HG02642 (cell line): ENCODE measurements around the gene PRR13.
"Not testable (repeated sequence)": the region's sequence is repeated elsewhere in the genome, so short reads cannot be mapped to it uniquely, and the experiment has no call there.

Source experiments
- ATAC-seq: cut with Tn5 transposase; IDR thresholded peaks from one replicate; pipeline ENCODE4 v1.9.1; 2021; ENCODE audit warnings: mild to moderate bottlenecking; ENCODE audit not compliant: unreplicated experiment, poor library complexity

Gene PRR13

DNA sequence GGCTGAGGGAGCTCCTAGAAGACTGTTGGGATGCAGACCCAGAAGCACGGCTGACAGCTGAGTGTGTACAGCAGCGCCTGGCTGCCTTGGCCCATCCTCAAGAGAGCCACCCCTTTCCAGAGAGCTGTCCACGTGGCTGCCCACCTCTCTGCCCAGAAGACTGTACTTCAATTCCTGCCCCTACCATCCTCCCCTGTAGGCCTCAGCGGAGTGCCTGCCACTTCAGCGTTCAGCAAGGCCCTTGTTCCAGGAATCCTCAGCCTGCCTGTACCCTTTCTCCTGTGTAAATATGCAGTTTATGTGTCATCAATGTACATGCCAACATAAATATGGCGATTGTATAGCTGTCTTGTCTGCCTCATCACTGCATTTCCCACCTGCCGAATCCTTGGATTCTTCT lies 10.3 kb upstream of the PRR13 start:
- no peak for ATAC-seq

GRCh38 chr12:53435326-53435725 lies 6.2 kb upstream of the PRR13 start:
- ATAC-seq = not testable (repeated sequence)

GRCh38 chr12:53439582-53439981 lies 2.0 kb upstream of the PRR13 start:
- not testable (repeated sequence) for ATAC-seq

DNA sequence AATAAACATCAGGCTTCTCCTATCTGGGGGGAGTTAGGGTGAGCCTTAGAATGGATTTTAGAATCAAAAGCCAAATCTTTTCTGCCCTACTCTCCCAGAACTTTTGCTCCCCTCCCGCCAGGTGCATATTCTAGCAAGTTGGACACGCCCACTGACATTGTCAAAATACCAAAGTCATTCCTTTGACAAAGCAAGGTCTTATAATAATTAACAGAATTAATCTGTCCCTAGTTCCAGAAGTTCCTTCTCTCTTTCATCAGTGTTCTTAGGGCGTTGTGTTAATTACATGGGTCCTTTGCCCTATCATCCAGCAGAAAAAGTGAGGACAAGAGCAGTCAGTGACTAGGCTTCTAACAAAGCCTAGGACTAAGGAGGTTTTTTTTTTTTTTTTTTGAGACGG lies 2.4 kb downstream of the PRR13 start:
- no peak for ATAC-seq

DNA sequence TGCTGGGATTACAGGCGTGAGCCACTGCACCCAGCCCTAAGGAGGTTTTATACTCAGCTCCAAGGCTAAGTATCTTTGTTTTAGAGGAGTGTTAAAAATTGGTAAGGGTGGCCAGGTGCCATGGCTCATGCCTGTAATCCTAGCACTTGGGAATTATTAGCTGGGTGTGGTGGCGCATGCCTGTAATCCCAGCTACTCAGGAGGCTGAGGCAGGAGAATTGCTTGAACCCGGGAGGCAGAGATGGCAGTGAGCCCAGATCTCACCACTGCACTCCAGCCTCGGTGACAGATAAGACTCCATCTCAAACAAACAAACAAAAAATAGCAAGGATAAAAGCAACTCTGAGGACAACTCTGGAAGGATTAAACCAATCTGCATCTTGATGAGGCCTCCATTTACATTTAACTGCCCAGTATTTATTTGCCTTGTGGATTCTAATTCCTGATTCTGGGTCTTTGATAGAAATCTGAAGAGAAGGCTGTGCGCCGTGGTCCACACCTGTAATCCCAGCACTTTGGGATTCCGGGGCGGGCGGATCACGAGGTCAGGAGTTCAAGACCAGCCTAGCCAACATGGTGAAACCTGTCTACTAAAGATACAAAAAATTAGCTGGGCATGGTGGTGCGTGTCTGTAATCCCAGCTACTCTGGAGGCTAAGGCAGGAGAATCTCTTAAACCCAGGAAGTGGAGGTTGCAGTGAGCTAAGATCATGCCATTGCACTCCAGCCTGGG lies 3.2 kb downstream of the PRR13 start:
- ATAC-seq = not testable (repeated sequence)

GRCh38 chr12:53450936-53451335 lies 9.4 kb downstream of the PRR13 start:
- no peak for ATAC-seq

DNA sequence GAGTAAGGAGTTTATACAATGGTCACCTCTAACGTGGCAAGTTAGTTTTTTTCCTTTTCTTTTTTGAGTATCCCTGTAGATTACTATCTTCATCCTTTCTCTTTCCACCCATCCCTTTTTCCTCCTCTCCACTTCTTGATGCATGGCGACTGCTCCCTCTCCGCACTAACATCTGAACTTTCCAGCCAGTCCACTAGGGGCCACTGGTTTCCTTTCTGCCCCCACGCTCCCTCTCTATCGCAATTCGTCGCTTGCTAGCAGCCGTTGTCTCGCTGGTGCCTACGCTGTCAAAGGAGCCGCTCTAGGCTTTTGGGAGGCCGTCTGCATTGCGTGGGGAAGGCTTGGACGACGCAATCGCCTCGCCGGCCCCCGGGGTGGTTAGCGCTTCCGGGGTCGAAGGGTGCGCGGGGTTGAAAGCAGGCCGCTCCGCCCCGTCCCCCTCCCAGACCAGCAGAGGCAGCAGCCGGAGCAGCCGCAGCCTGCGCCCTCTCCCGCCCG lies 10.2 kb downstream of the PRR13 start, which contains the start of gene PCBP2:
PCBP2 (plus strand) TSS at position 442 of the 498 bp plus-strand sequence. CDS start 2,699 bp downstream, outside the sequence.
- ATAC-seq = peak; percentile 94

- peak; percentile 34 for ATAC-seq
Observed at GRCh38 chr12:53452159-53453077, 10.9 kb downstream of the PRR13 start.

- no peak for ATAC-seq
Observed at GRCh38 chr12:53453953-53454640, 12.6 kb downstream of the PRR13 start.

DNA sequence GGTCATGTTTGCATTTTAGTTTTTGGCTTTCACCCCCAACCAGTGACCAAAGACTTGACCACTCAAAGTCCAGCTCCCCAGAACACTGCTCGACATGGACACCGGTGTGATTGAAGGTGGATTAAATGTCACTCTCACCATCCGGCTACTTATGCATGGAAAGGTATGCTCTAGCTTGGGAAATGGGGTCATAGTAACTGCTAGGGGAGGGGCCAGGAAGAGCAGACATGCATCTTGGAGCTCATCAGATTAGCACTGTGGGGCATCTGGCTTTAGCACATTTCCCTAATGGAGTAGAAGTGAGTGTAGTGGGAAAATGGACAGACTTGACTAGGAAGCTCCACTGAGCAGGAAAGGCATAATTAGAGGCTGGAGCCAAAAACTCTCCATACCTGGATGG lies 13.2 kb downstream of the PRR13 start:
- ATAC-seq = no peak

DNA sequence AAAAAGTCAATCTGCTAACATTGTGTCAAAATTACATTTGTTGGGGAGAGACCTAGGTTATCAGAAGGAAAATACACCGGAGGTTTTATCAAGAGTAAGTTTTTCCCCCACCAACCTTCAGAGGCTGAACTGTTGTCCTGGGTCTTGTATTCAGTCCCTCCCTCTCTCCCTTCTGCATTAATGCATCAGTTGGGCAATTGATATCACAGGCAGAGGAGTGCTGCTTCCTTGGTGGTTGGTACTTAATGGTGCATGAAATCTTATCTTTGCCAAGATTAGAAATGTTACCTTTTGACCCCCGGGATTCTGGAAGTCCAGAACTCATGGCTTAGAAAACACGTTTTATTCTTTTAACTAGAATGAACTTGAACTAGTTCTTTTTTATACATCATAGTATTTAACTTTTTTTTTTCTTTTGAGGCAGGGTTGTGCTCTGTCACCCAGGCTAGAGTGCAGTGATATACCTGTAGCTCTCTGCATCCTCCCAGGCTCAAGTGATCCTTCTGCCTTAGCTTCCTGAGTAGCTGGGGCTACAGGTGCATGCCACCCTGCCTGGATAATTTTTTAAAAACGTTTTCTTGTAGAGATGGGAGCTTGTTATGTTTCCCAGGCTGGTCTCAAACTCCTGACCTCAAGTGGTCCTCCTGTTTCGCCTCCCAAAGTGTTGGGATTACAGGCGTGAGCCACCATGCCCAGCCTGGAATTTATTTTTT lies 15.3 kb downstream of the PRR13 start:
- ATAC-seq = no peak

DNA sequence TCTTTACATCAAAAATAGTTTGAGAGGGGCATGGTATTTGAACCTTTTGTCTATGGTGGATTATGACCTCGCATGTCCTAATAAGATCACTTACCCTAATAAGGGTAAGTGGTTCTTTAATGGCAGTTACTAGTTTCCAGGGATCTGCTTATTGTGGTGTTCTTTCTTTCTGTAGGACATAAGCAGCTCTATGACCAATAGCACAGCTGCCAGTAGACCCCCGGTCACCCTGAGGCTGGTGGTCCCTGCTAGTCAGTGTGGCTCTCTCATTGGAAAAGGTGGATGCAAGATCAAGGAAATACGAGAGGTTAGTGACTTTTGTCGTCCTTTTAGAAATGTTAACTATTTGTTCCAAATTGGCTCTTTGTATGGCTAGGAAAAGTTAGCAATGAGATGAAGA lies 17.6 kb downstream of the PRR13 start:
- ATAC-seq = no peak

GRCh38 chr12:53461059-53461458 lies 19.5 kb downstream of the PRR13 start:
- no peak for ATAC-seq

- ATAC-seq = no peak
Observed at GRCh38 chr12:53461591-53461990, 20.1 kb downstream of the PRR13 start.

- ATAC-seq = no peak
Observed at GRCh38 chr12:53462935-53463334, 21.4 kb downstream of the PRR13 start.

- no peak for ATAC-seq
Observed at GRCh38 chr12:53463802-53464560, 22.4 kb downstream of the PRR13 start.

DNA sequence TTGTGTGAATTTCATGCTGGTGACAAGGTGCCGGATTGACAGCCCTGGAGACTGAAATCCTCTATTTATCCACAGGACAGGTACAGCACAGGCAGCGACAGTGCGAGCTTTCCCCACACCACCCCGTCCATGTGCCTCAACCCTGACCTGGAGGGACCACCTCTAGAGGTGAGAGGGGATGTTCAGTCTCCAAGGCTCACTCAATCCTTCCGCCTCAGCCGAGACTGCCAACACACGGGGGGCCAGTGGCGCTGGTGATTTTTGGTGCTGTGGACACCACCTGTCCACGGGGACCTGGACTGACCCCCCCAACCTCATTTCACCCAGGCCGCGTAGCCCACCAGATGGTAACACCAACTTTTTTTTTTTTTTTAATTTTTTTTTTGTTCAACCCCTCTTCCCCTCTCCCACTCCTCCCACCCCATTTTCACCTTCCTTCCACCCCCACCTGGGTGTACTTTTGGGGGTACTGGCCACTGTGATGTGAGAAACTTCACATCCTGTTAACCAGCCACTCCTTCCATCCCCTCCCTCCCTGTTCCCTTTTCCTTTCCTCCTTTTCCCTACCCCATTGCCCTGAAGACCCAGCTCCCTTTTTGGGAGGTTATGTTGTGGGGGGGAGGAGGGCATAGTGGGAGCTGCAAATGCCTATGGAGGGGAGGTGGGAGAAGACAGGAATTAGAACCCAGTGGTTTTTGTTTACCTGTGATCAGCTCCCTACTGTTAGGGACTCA lies 23.3 kb downstream of the PRR13 start:
- no peak for ATAC-seq

- no peak for ATAC-seq
Observed at GRCh38 chr12:53465679-53466078, 24.1 kb downstream of the PRR13 start.

DNA sequence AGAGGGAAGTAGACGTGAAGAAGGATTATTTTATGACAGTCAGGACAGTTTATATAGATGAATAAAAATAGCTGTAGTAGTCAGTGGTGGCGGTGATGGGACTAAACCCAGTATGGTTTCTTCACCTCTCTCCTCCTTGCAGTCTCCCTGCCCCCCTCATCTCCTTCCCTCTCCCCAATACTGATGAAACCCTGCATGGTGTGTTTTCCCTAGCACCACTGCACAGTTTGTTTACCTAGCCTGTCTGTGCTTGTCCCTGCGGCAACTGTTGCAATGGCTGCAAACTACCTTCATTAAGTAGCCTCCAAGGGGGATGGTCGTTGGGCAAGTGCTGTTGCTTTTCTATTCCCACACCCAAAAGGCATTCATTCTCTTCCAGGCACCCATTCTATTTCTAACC lies 25.1 kb downstream of the PRR13 start:
- no peak for ATAC-seq
